ENCODE data around the gene SCP2.

- no peak for TF ChIP-seq POLR2A (IDR thresholded peaks at IDR 0.05; ENCODE audit: low read length)
- TF ChIP-seq GATA1 (IDR thresholded peaks at IDR 0.05; ENCODE audit: low read depth, low read length), result no peak
Observed at GRCh38 chr1:53024117-53024516, 97.0 kb downstream of the SCP2 start.
